HL-60 (cell line): ENCODE measurements around the gene NBEAL2.
"Not testable (repeated sequence)": the region's sequence is repeated elsewhere in the genome, so short reads cannot be mapped to it uniquely, and the experiment has no call there.

ENCODE experiments used
- DNase-seq, 2 experiments: peaks; one replicate each; pipeline ENCODE4 v3.0.0-alpha.2; 2010 to 2020; ENCODE audit warnings: low read depth in 1 of 2, low spot score in 1 of 2
- H3K27ac ChIP-seq: fragments of 250-450 bp; sonication (Bioruptor Pico); replicated peaks from 2 replicates; pipeline ENCODE4 v1.5.1; 2020; ENCODE audit warnings: mild to moderate bottlenecking, moderate library complexity
- H3K27me3 ChIP-seq: fragments of 250-450 bp; sonication (Bioruptor Pico); 2 replicates; pipeline ENCODE4 v1.5.1; 2021; ENCODE audit warnings: mild to moderate bottlenecking, moderate library complexity; ENCODE audit not compliant: insufficient read depth, poor library complexity, severe bottlenecking
- H3K4me3 ChIP-seq: replicated peaks from 2 replicates; pipeline ENCODE4 v1.5.1; 2011; ENCODE audit warnings: mild to moderate bottlenecking, control low read depth, low read length; ENCODE audit not compliant: insufficient read depth
- CTCF ChIP-seq: IDR thresholded peaks from one replicate; pipeline ENCODE4 v1.5.1; 2011; ENCODE audit warnings: low read length, control low read depth, inconsistent platforms; ENCODE audit not compliant: insufficient read depth
- GABPA ChIP-seq: IDR thresholded peaks from 2 replicates; pipeline ENCODE4 v1.6.1; 2012; ENCODE audit warnings: low read depth
- POLR2AphosphoS5 ChIP-seq: IDR thresholded peaks from 2 replicates; pipeline ENCODE4 v1.6.1; 2012; ENCODE audit warnings: low read depth
- REST ChIP-seq: IDR thresholded peaks from 2 replicates; pipeline ENCODE4 v1.6.1; 2012; ENCODE audit warnings: low read depth; ENCODE audit not compliant: insufficient replicate concordance
- SPI1 ChIP-seq: IDR thresholded peaks from 2 replicates; pipeline ENCODE4 v1.6.1; 2012; ENCODE audit warnings: low read depth, mild to moderate bottlenecking, borderline replicate concordance

Gene NBEAL2

GRCh38 chr3:47034868-47035489 is 55.5 kb downstream of the NBEAL2 start:
- H3K27me3 ChIP-seq: no peaks in the 10 kb centered on the region
- TF ChIP-seq GABPA: no peak
- no peak for TF ChIP-seq POLR2AphosphoS5
- no peak for TF ChIP-seq REST
- TF ChIP-seq SPI1: no peak
- no peak for TF ChIP-seq CTCF
- H3K27ac ChIP-seq: no peak overlapping the region
- no peak for DNase-seq
- no peak overlapping the region for H3K4me3 ChIP-seq

- Histone ChIP-seq H3K27me3 (no peaks in the 10 kb centered on the region), H3K4me3 (no peak overlapping the region), H3K27ac (no peak overlapping the region)
- no peak for DNase-seq
- no peak for TF ChIP-seq REST
- no peak for TF ChIP-seq CTCF
- TF ChIP-seq GABPA: no peak
- TF ChIP-seq POLR2AphosphoS5: no peak
- no peak for TF ChIP-seq SPI1
Observed at GRCh38 chr3:47035645-47036044, 56.2 kb downstream of the NBEAL2 start.

- TF ChIP-seq CTCF (no peak), POLR2AphosphoS5 (no peak), GABPA (no peak), REST (no peak), SPI1 (no peak)
- DNase-seq: no peak
- H3K27ac ChIP-seq: no peak overlapping the region
- H3K27me3 ChIP-seq: no peaks in the 10 kb centered on the region
- H3K4me3 ChIP-seq: no peak overlapping the region
Observed at GRCh38 chr3:47036145-47036544, 56.7 kb downstream of the NBEAL2 start.

- H3K4me3 ChIP-seq, H3K27me3 ChIP-seq: not testable (repeated sequence)
Observed at GRCh38 chr3:47037302-47037701, 57.8 kb downstream of the NBEAL2 start.

More at GRCh38 chr3:47037302-47037701, 57.8 kb downstream of the NBEAL2 start:
- H3K27ac ChIP-seq, DNase-seq: not testable (repeated sequence)
